ENCODE data around the gene EPHA10. TPM values are rescaled to one million over a fixed set of nuclear protein-coding genes. Genes with fewer than 3 reads are reported as not detected.

Gene EPHA10
- total RNA-seq, 2 donors from 2014 or later = 0.73 to 11.8 TPM

GRCh38 chr1:37763791-37764413 is 1.0 kb downstream of the EPHA10 start:
- TF ChIP-seq POLR2A (IDR thresholded peaks at IDR 0.05) (no peak), CTCF (IDR thresholded peaks at IDR 0.05) (no peak), POLR2AphosphoS5 (IDR thresholded peaks at IDR 0.05) (no peak)
- 16% methylated on average over 10 of the region's 25 CpGs for WGBS
- intact Hi-C loops (cut with DNase I) = no loop called here
- Histone ChIP-seq H3K27ac (no peak overlapping the region), H3K4me1 (replicated peaks) (no peaks in the 10 kb centered on the region), H3K36me3 (no peaks in the 10 kb centered on the region), H3K9me3 (no peaks in the 10 kb centered on the region), H3K4me3 (no peak overlapping the region), H3K27me3 (replicated peaks; ENCODE audit: insufficient read depth) (peaks cover 31% of the 10 kb centered on the region)
- DNase-seq (ENCODE audit: low spot score) = no peak

GRCh38 chr1:37762516-37762915 is 2.4 kb downstream of the EPHA10 start:
- Histone ChIP-seq H3K4me3 (no peak overlapping the region), H3K27me3 (replicated peaks; ENCODE audit: insufficient read depth) (peaks cover 33% of the 10 kb centered on the region), H3K36me3 (no peaks in the 10 kb centered on the region), H3K4me1 (replicated peaks) (no peaks in the 10 kb centered on the region), H3K27ac (no peak overlapping the region), H3K9me3 (no peaks in the 10 kb centered on the region)
- no peak for DNase-seq (ENCODE audit: low spot score)
- TF ChIP-seq CTCF (IDR thresholded peaks at IDR 0.05) = no peak
- TF ChIP-seq POLR2A (IDR thresholded peaks at IDR 0.05) = no peak
- no peak for TF ChIP-seq POLR2AphosphoS5 (IDR thresholded peaks at IDR 0.05)
- 68% methylated on average over 2 of the region's 2 CpGs for WGBS
- intact Hi-C loops (cut with DNase I) = no loop called here

GRCh38 chr1:37761416-37762095 is 3.4 kb downstream of the EPHA10 start:
- Histone ChIP-seq H3K27me3 (replicated peaks; ENCODE audit: insufficient read depth) (peaks cover 33% of the 10 kb centered on the region), H3K4me3 (no peak overlapping the region)
- intact Hi-C loops (cut with DNase I) = no loop called here

GRCh38 chr1:37759451-37759850 is 5.5 kb downstream of the EPHA10 start:
- intact Hi-C loops (cut with DNase I) = no loop called here
- 81% methylated on average over 2 of the region's 2 CpGs for WGBS
- Histone ChIP-seq H3K4me3 (no peak overlapping the region), H3K4me1 (replicated peaks) (no peaks in the 10 kb centered on the region), H3K27me3 (replicated peaks; ENCODE audit: insufficient read depth) (peaks cover 25% of the 10 kb centered on the region), H3K36me3 (no peaks in the 10 kb centered on the region), H3K9me3 (no peaks in the 10 kb centered on the region), H3K27ac (no peak overlapping the region)
- no peak for DNase-seq (ENCODE audit: low spot score)
- TF ChIP-seq POLR2A (IDR thresholded peaks at IDR 0.05) = no peak

More at GRCh38 chr1:37761416-37762095, 3.4 kb downstream of the EPHA10 start:
- no peaks in the 10 kb centered on the region for H3K9me3 ChIP-seq
- H3K4me1 ChIP-seq (replicated peaks) = no peaks in the 10 kb centered on the region
- DNase-seq (ENCODE audit: low spot score) = no peak
- whole genome bisulfite sequencing = 49% methylated on average over 54 of the region's 68 CpGs
- H3K27ac ChIP-seq = no peak overlapping the region
- no peak for TF ChIP-seq POLR2A (IDR thresholded peaks at IDR 0.05)
- TF ChIP-seq CTCF (IDR thresholded peaks at IDR 0.05) = no peak
- no peak for TF ChIP-seq POLR2AphosphoS5 (IDR thresholded peaks at IDR 0.05)
- no peaks in the 10 kb centered on the region for H3K36me3 ChIP-seq

- H3K36me3 ChIP-seq = no peaks in the 10 kb centered on the region
- H3K27ac ChIP-seq = no peak overlapping the region
- H3K9me3 ChIP-seq = no peaks in the 10 kb centered on the region
- H3K27me3 ChIP-seq (replicated peaks; ENCODE audit: insufficient read depth) = peaks cover 10% of the 10 kb centered on the region
- H3K4me3 ChIP-seq = no peak overlapping the region
- no peak for DNase-seq (ENCODE audit: low spot score)
- TF ChIP-seq CTCF (IDR thresholded peaks at IDR 0.05) = no peak
- no peak for TF ChIP-seq POLR2A (IDR thresholded peaks at IDR 0.05)
- no peak for TF ChIP-seq POLR2AphosphoS5 (IDR thresholded peaks at IDR 0.05)
- H3K4me1 ChIP-seq (replicated peaks) = no peaks in the 10 kb centered on the region
- intact Hi-C loops (cut with DNase I) = no loop called here
- WGBS = 77% methylated on average over 4 of the region's 4 CpGs
These were observed 8.9 kb downstream of the EPHA10 start for GRCh38 chr1:37755951-37756560.

Data from prostate gland (tissue), 2 donors.